GF-D8 (cell line): ENCODE results near the gene KCNJ12.
"Not testable (repeated sequence)": the region's sequence is repeated elsewhere in the genome, so short reads cannot be mapped to it uniquely, and the experiment has no call there.

Experiments
- DNase-seq: peaks from one replicate; lab custom pipeline; 2025; lab: John Stamatoyannopoulos, UW

KCNJ12 gene

GRCh38 chr17:21349358-21350050 is 26.7 kb upstream of the KCNJ12 start:
- not testable (repeated sequence) for DNase-seq

- DNase-seq: not testable (repeated sequence)
Measured at GRCh38 chr17:21350495-21350894, 25.7 kb upstream of the KCNJ12 start.

GRCh38 chr17:21351366-21352065 is 24.6 kb upstream of the KCNJ12 start:
- DNase-seq: no peak

- no peak for DNase-seq
Measured at GRCh38 chr17:21352221-21352980, 23.8 kb upstream of the KCNJ12 start.

- no peak for DNase-seq
Measured at GRCh38 chr17:21352981-21353265, 23.2 kb upstream of the KCNJ12 start.

GRCh38 chr17:21353326-21354010 is 22.7 kb upstream of the KCNJ12 start:
- DNase-seq: no peak

- no peak for DNase-seq
Measured at GRCh38 chr17:21354796-21355385, 21.3 kb upstream of the KCNJ12 start.

GRCh38 chr17:21355586-21355985 is 20.6 kb upstream of the KCNJ12 start:
- DNase-seq: no peak

- DNase-seq: no peak
Measured at GRCh38 chr17:21356537-21357127, 19.5 kb upstream of the KCNJ12 start.

- DNase-seq: no peak
Measured at GRCh38 chr17:21357281-21357680, 18.9 kb upstream of the KCNJ12 start.

GRCh38 chr17:21357696-21358656 is 18.2 kb upstream of the KCNJ12 start:
- no peak for DNase-seq

GRCh38 chr17:21358682-21359482 is 17.3 kb upstream of the KCNJ12 start:
- no peak for DNase-seq

- no peak for DNase-seq
Measured at GRCh38 chr17:21359483-21359840, 16.7 kb upstream of the KCNJ12 start.

GRCh38 chr17:21360048-21360447 is 16.1 kb upstream of the KCNJ12 start:
- DNase-seq: no peak

- no peak for DNase-seq
Measured at GRCh38 chr17:21361020-21361809, 14.9 kb upstream of the KCNJ12 start.

GRCh38 chr17:21362331-21362931 is 13.7 kb upstream of the KCNJ12 start:
- no peak for DNase-seq

GRCh38 chr17:21363776-21364642 is 12.1 kb upstream of the KCNJ12 start:
- no peak for DNase-seq

GRCh38 chr17:21365016-21365415 is 11.1 kb upstream of the KCNJ12 start:
- DNase-seq: no peak
